ENCODE measurements around the gene STX16. TPM values are rescaled to one million over a fixed set of nuclear protein-coding genes. Genes with fewer than 3 reads are reported as not detected.

Gene STX16
- total and polyA plus RNA-seq, 8 donors = 12.8 to 179 (median 52.2) TPM

- no peaks in the 10 kb centered on the region for H3K36me3 ChIP-seq
- no peak for DNase-seq
- H3K4me1 ChIP-seq = peaks cover 0 to 3% (median 0%) of the 10 kb centered on the region in 4 donors
- no peaks in the 10 kb centered on the region for H3K9me3 ChIP-seq
- H3K27ac ChIP-seq = no peak overlapping the region
- no peaks in the 10 kb centered on the region for H3K27me3 ChIP-seq
- no peak overlapping the region for H3K4me3 ChIP-seq
- 87 to 97% (median 95%) methylated on average over 9 to 11 of the region's 11 CpGs for WGBS, 5 donors
- intact Hi-C loops (cut with DNase I; ENCODE audit: low total_unique reads) = no loop called here
- no peak for TF ChIP-seq CTCF (IDR thresholded peaks at IDR 0.05)
- no peak for TF ChIP-seq EP300 (IDR thresholded peaks at IDR 0.05)
- no peak for TF ChIP-seq POLR2A (IDR thresholded peaks at IDR 0.05)
Measured at GRCh38 chr20:58627212-58628072, 23.6 kb upstream of the STX16 start.

GRCh38 chr20:58628491-58629214, 22.4 kb upstream of the STX16 start:
- H3K27ac ChIP-seq = no peak overlapping the region
- no peaks in the 10 kb centered on the region for H3K27me3 ChIP-seq
- DNase-seq = no peak
- TF ChIP-seq CTCF (IDR thresholded peaks at IDR 0.05) = no peak
- no peak for TF ChIP-seq POLR2A (IDR thresholded peaks at IDR 0.05)
- no peak for TF ChIP-seq EP300 (IDR thresholded peaks at IDR 0.05)
- no peak for TF ChIP-seq POLR2AphosphoS5 (IDR thresholded peaks at IDR 0.05)
- H3K36me3 ChIP-seq = no peaks in the 10 kb centered on the region
- no peak overlapping the region for H3K4me3 ChIP-seq
- H3K9me3 ChIP-seq = no peaks in the 10 kb centered on the region
- 63 to 79% (median 75%) methylated on average over 11 of the region's 11 CpGs for WGBS, 5 donors
- intact Hi-C loops (cut with DNase I; ENCODE audit: low total_unique reads) = no loop called here
- H3K4me1 ChIP-seq = peaks cover 0 to 1% (median 0%) of the 10 kb centered on the region in 4 donors

GRCh38 chr20:58629215-58629580, 21.9 kb upstream of the STX16 start:
- H3K9me3 ChIP-seq = no peaks in the 10 kb centered on the region
- H3K36me3 ChIP-seq = no peaks in the 10 kb centered on the region
- no peak for DNase-seq
- H3K27me3 ChIP-seq = no peaks in the 10 kb centered on the region
- TF ChIP-seq CTCF (IDR thresholded peaks at IDR 0.05) = no peak
- TF ChIP-seq EP300 (IDR thresholded peaks at IDR 0.05) = no peak
- no peak for TF ChIP-seq POLR2A (IDR thresholded peaks at IDR 0.05)
- no peak for TF ChIP-seq POLR2AphosphoS5 (IDR thresholded peaks at IDR 0.05)
- intact Hi-C loops (cut with DNase I; ENCODE audit: low total_unique reads) = no loop called here
- H3K4me1 ChIP-seq = peaks cover 0 to under 1% (median 0%) of the 10 kb centered on the region in 4 donors
- no peak overlapping the region for H3K27ac ChIP-seq
- H3K4me3 ChIP-seq = no peak overlapping the region
- 75 to 91% (median 80%) methylated on average over 1 of the region's 1 CpG for WGBS, 5 donors

- Histone ChIP-seq H3K4me1 (peaks cover 0 to 9% (median 0%) of the 10 kb centered on the region in 4 donors), H3K9me3 (no peaks in the 10 kb centered on the region), H3K27ac (no peak overlapping the region), H3K4me3 (no peak overlapping the region), H3K36me3 (no peaks in the 10 kb centered on the region), H3K27me3 (no peaks in the 10 kb centered on the region)
- 14 to 35% (median 25%) methylated on average over 4 of the region's 4 CpGs for WGBS, 5 donors
- TF ChIP-seq EP300 (IDR thresholded peaks at IDR 0.05) (no peak), CTCF (IDR thresholded peaks at IDR 0.05) (no peak), POLR2AphosphoS5 (IDR thresholded peaks at IDR 0.05) (no peak), POLR2A (IDR thresholded peaks at IDR 0.05) (no peak)
- DNase-seq = no peak
- intact Hi-C loops (cut with DNase I; ENCODE audit: low total_unique reads) = no loop called here
Measured at GRCh38 chr20:58630063-58630462, 21.0 kb upstream of the STX16 start.

Measured in stomach (tissue), 9 donors.